Immature natural killer cell (primary cell): Measurements from ENCODE around the gene ESPN. TPM values are rescaled to one million over a fixed set of nuclear protein-coding genes. Genes with fewer than 3 reads are reported as not detected.
A peak's percentile ranks its signal among the peaks of the same experiment; 100 is the strongest.
"Not testable (repeated sequence)": the region's sequence is repeated elsewhere in the genome, so short reads cannot be mapped to it uniquely, and the experiment has no call there.

Source experiments
- DNase-seq, 3 donors: peaks; one replicate each; pipeline ENCODE4 v3.0.0; 2022; ENCODE audit warnings: mixed read lengths in 1 of 3
- H3K27ac Mint-ChIP-seq, 6 donors: one replicate each; pipeline ENCODE4 v1.8.0; 2020; ENCODE audit warnings: mixed read lengths in 6 of 6, mild to moderate bottlenecking in 5 of 6, inconsistent platforms in 4 of 6, moderate library complexity in 3 of 6
- H3K27me3 Mint-ChIP-seq, 3 donors: one replicate each; pipeline ENCODE4 v1.8.0; 2020 to 2021; ENCODE audit warnings: low read depth in 3 of 3, mild to moderate bottlenecking in 3 of 3, mixed read lengths in 3 of 3, moderate library complexity in 3 of 3, inconsistent platforms in 1 of 3
- H3K36me3 Mint-ChIP-seq, 3 donors: one replicate each; pipeline ENCODE4 v1.8.0; 2020; ENCODE audit warnings: mixed read lengths in 3 of 3, inconsistent platforms in 2 of 3, mild to moderate bottlenecking in 2 of 3
- H3K4me1 Mint-ChIP-seq, 2 donors: one replicate each; pipeline ENCODE4 v1.8.0; 2020; ENCODE audit warnings: inconsistent platforms in 2 of 2, mild to moderate bottlenecking in 2 of 2, mixed read lengths in 2 of 2, moderate library complexity in 1 of 2
- H3K4me3 Mint-ChIP-seq, 5 donors: one replicate each; pipeline ENCODE4 v1.8.0; 2020; ENCODE audit warnings: mild to moderate bottlenecking in 5 of 5, mixed read lengths in 5 of 5, inconsistent platforms in 3 of 5, moderate library complexity in 3 of 5
- H3K9me3 Mint-ChIP-seq, 6 donors: one replicate each; pipeline ENCODE4 v1.8.0; 2020; ENCODE audit warnings: mild to moderate bottlenecking in 6 of 6, mixed read lengths in 6 of 6, inconsistent platforms in 4 of 6, moderate library complexity in 3 of 6
- polyA plus RNA-seq, 3 donors: library from polyadenylated mRNA; unstranded; fragments of 300-500 nt; fragmentation: Illumina TruSeq; gene quantifications; one replicate each; pipeline ENCODE4 v1.2.3, GENCODE V29; 2021

Gene ESPN
- polyA plus RNA-seq, 3 donors from 2014 or later, result not detected

GRCh38 chr1:6450486-6450885, 25.9 kb downstream of the ESPN start:
- not testable (repeated sequence) for DNase-seq, H3K4me1 Mint-ChIP-seq, H3K4me3 Mint-ChIP-seq, H3K27ac Mint-ChIP-seq, H3K36me3 Mint-ChIP-seq, H3K9me3 Mint-ChIP-seq
- H3K27me3 Mint-ChIP-seq, result peaks cover 17 to 22% (median 18%) of the 10 kb centered on the region in 3 donors

GRCh38 chr1:6450943-6451373, 26.4 kb downstream of the ESPN start:
- no peak overlapping the region for H3K4me3 Mint-ChIP-seq
- H3K4me1 Mint-ChIP-seq, result peaks cover 0 to 7% of the 10 kb centered on the region in 2 donors
- no peaks in the 10 kb centered on the region for H3K36me3 Mint-ChIP-seq
- DNase-seq, result no peak
- H3K27ac Mint-ChIP-seq, result no peak overlapping the region
- peaks cover 17 to 22% (median 18%) of the 10 kb centered on the region in 3 donors for H3K27me3 Mint-ChIP-seq
- peaks cover 0 to 4% (median 0%) of the 10 kb centered on the region in 6 donors for H3K9me3 Mint-ChIP-seq

- peaks cover 17 to 25% (median 18%) of the 10 kb centered on the region in 3 donors for H3K27me3 Mint-ChIP-seq
- not testable (repeated sequence) for H3K4me3 Mint-ChIP-seq, H3K9me3 Mint-ChIP-seq, H3K36me3 Mint-ChIP-seq, DNase-seq, H3K27ac Mint-ChIP-seq, H3K4me1 Mint-ChIP-seq
Observed at GRCh38 chr1:6453895-6454855, 29.6 kb downstream of the ESPN start.

DNA sequence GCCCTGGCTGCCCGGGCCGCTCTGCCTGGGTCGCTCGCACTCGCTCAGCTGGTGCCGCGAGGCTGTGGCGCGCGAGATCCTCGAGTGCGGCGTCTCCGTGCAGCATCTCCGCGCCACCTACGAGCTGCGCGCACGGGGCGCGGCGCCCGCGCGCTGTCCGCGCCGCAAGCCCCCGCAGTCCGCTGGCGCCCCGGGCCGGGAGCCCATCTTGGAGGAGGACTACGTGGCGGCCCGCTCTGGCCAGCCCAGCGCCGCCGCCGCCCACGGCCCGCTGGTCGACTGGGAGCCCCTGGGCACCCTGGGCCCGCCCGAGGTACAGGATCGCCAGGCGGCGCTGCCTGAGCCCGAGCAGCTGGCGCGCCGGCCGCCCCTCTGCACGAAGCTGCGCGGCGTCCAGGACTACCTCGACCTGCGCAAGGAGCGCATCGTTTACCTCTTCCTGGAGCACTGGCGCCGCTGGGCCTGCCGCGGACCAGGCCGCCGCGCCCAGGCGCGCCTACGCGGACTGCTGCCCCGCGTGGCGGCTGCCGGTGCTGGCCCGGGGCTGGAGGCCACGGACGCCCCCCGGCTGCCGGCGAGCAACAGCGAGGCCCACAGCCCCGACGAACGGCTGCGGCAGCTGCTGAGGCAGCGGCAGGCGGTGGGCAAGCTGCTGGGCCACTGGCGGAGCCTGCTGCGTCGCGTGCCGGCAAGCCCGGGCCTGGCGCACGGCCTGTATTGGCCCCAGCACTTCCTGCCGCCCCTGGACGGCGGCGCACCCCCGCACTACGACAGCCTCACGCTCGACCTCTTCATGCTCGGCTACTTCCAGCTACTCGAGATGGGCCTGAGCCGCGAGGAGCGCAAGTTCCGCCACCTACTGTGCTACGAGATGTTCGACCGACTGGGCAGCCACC, 30.5 kb downstream of the ESPN start:
- Mint-ChIP-seq H3K36me3 (no peaks in the 10 kb centered on the region), H3K4me3 (no peak overlapping the region), H3K27ac (no peak overlapping the region), H3K9me3 (no peaks in the 10 kb centered on the region), H3K27me3 (peaks cover 12 to 22% (median 12%) of the 10 kb centered on the region in 3 donors), H3K4me1 (peaks cover 2 to 8% of the 10 kb centered on the region in 2 donors)
- DNase-seq, result no peak

DNA sequence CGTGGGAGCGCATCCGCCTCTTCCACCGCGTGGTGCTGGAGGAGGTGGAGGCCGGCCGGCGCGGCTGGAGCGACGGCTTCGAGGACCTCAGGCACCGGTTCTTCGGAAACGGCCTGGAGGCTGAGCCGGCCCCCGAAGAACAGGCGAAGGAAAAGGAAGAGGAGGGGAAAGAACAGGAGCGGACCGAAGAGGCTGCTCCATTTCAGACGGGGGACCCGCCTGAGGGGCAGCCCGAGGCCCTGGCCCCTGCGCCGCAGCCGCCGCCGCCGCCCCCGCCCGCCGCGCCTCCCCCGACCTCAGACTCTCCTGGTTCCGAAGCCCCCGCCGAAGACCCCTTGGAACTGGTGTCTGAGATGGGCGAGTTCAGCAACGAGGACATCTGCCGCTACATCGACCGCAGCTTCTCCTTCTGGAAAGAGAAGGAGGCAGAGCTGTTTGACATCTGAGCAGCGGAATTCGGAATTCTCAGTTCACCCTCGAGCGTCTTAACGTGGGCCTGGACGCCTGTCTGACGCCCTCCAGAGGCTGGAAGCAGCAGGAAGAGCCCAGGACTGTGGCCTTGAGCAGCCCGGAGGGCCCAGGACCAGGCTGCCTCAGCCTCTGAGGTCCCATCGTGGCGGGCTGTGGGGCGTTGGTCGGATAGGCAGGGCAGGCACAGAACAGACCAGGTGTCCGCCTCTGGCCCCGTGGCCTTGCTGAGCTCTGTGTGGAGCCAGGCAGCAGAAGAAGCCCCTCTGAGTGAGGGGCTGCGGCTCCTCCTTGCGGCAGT, 31.4 kb downstream of the ESPN start:
- not testable (repeated sequence) for H3K4me3 Mint-ChIP-seq

GRCh38 chr1:6456800-6457466, 32.4 kb downstream of the ESPN start:
- Mint-ChIP-seq H3K27ac (no peak overlapping the region), H3K36me3 (no peaks in the 10 kb centered on the region), H3K9me3 (no peaks in the 10 kb centered on the region), H3K4me3 (no peak overlapping the region), H3K4me1 (peaks cover 12 to 19% of the 10 kb centered on the region in 2 donors), H3K27me3 (peaks cover 10 to 19% (median 17%) of the 10 kb centered on the region in 3 donors)
- no peak for DNase-seq

More for the DNA sequence above, 31.4 kb downstream of the ESPN start:
- DNase-seq, H3K36me3 Mint-ChIP-seq, H3K9me3 Mint-ChIP-seq, H3K27ac Mint-ChIP-seq: not testable (repeated sequence)
- peaks cover 11 to 16% of the 10 kb centered on the region in 2 donors for H3K4me1 Mint-ChIP-seq
- peaks cover 10 to 17% (median 17%) of the 10 kb centered on the region in 3 donors for H3K27me3 Mint-ChIP-seq

DNA sequence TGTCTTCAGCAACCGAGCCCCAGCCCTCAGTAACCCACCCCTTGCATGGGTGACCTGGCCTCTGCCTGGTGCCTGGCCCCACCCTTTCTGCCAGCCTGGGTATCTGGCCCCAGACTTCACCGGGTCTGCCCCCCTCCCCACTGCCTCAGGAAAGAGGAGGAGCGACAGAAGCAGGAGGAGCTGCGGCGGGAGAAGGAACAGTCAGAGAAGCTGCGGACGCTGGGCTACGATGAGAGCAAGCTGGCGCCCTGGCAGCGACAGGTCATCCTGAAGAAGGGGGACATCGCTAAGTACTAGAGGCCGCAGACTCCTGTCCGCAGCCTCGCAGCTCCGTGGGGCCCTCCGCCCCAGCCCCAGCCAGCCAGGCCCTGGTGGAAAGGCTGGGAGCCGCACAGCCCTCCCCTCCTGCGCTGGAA, 35.3 kb downstream of the ESPN start:
- no peaks in the 10 kb centered on the region for H3K9me3 Mint-ChIP-seq
- peaks cover 0 to 9% (median 3%) of the 10 kb centered on the region in 3 donors for H3K36me3 Mint-ChIP-seq
- DNase-seq, result peak in 2 of 3 donors; percentile 15 to 26
- peak overlapping the region; percentile 77 to 85 (median 83) for H3K4me3 Mint-ChIP-seq
- peaks cover 16 to 34% of the 10 kb centered on the region in 2 donors for H3K4me1 Mint-ChIP-seq
- peaks cover 9 to 18% (median 14%) of the 10 kb centered on the region in 3 donors for H3K27me3 Mint-ChIP-seq
- peak overlapping the region; percentile 58 to 92 (median 86) for H3K27ac Mint-ChIP-seq

DNA sequence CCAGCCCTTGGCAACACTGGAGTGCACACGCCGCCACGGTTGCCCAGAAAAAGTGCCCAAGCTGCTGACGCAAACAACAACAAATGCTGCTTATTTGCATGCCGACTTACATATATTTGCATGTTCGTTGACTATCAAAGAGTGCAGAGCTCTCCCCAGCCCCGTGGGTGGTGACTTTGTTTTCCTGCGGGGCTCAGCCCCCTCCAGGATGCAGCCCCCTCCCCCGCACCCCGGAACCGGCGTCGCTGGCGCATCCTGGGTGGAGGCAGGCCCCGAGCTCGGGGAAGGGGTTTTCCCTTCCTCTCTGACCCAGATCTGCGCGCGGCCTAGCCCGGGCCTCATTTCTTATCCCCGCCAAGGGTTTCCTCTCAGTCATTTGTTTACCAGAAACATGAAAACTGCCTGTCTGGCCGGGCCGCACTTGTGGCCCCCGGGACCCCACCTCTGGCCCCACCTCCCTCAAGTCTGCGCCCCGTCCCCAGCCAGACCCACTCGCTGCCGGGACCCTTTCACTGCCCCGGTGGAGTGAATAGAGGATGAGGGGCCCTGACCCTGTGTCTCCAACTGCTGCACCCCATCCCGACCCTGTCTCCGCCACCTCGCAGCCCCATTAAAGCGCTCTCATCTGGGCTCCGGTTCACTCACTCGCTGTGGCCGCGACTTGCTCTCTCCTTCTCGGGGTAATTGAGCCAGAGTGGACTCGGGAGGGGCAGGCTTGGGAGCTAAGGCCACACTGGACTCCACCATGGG, 35.9 kb downstream of the ESPN start:
- DNase-seq, result peak; percentile 57 to 73 (median 69)
- Mint-ChIP-seq H3K4me3 (peak overlapping the region; percentile 77 to 85 (median 83)), H3K27ac (peak overlapping the region; percentile 68 to 92 (median 86)), H3K4me1 (peaks cover 16 to 36% of the 10 kb centered on the region in 2 donors), H3K27me3 (peaks cover 9 to 18% (median 14%) of the 10 kb centered on the region in 3 donors), H3K9me3 (no peaks in the 10 kb centered on the region), H3K36me3 (peaks cover 0 to 9% (median 3%) of the 10 kb centered on the region in 3 donors)

GRCh38 chr1:6461051-6461530, 36.5 kb downstream of the ESPN start:
- peak overlapping the region; percentile 68 to 92 (median 86) for H3K27ac Mint-ChIP-seq
- peaks cover 9 to 18% (median 14%) of the 10 kb centered on the region in 3 donors for H3K27me3 Mint-ChIP-seq
- H3K4me3 Mint-ChIP-seq, result peak overlapping the region; percentile 77 to 85 (median 83)
- H3K4me1 Mint-ChIP-seq, result peaks cover 16 to 36% of the 10 kb centered on the region in 2 donors
- DNase-seq, result no peak
- peaks cover 0 to 9% (median 3%) of the 10 kb centered on the region in 3 donors for H3K36me3 Mint-ChIP-seq
- no peaks in the 10 kb centered on the region for H3K9me3 Mint-ChIP-seq

DNA sequence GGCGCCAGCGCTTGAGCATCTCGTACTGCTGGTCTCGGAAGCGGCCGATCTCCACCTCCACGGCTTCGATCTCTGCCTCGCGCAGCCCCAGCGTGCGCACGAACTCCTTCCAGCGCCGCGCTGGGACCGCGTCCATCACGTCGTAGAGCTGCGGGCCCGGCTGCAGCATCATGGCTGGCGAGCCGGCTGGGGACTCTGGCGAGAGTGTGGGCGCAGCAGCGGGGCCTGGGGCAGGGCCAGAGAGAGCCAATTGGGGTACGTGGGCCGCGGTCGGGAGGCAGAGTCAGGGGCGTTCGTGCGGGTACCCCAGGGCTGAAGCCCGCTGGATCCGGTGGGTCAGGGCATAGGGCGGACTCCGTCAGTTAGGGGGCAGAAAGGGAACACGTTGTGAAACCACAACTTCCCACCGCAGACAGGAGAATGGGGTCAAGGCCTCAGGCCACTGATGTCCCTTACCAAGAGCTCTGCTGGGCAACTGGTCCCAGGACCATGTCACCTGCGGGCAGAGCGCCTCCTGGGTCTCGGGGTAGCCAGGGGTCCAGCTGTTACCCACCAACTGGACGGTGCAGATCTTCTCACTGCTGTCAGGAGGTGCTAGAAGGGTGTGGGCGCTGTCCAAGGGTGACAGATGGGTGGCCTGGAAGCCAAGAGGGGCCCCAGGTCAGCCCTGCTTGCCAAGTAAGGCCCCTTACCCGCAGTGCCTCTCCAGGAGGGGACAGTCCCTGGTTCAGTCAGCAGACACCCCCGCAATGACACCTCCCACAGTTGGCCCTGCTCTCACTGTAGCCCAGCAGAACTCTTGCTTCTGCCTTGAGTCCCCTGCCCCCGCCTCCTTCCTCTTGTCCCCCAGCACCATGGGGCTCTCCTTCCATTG, 37.2 kb downstream of the ESPN start:
- Mint-ChIP-seq H3K4me3 (peak overlapping the region in 4 of 5 donors; percentile 21 to 67 (median 48)), H3K4me1 (peaks cover 16 to 36% of the 10 kb centered on the region in 2 donors), H3K36me3 (peaks cover 0 to 9% (median 3%) of the 10 kb centered on the region in 3 donors), H3K27ac (peak overlapping the region in 5 of 6 donors; percentile 59 to 89 (median 79)), H3K9me3 (no peaks in the 10 kb centered on the region), H3K27me3 (peaks cover 5 to 16% (median 9%) of the 10 kb centered on the region in 3 donors)
- DNase-seq, result no peak
